A204.1 (cell line): ENCODE measurements around the gene PLPP1.
"Not testable (repeated sequence)": the region's sequence is repeated elsewhere in the genome, so short reads cannot be mapped to it uniquely, and the experiment has no call there.

ENCODE experiments used
- FAIRE-seq: peaks from 2 replicates; lab custom pipeline; 2012; peaks lifted over from hg19 to GRCh38; lab: Jason Lieb, UNC

Gene PLPP1

GRCh38 chr5:55544341-55544740 lies 9.6 kb upstream of the PLPP1 start:
- no peak for FAIRE-seq

DNA sequence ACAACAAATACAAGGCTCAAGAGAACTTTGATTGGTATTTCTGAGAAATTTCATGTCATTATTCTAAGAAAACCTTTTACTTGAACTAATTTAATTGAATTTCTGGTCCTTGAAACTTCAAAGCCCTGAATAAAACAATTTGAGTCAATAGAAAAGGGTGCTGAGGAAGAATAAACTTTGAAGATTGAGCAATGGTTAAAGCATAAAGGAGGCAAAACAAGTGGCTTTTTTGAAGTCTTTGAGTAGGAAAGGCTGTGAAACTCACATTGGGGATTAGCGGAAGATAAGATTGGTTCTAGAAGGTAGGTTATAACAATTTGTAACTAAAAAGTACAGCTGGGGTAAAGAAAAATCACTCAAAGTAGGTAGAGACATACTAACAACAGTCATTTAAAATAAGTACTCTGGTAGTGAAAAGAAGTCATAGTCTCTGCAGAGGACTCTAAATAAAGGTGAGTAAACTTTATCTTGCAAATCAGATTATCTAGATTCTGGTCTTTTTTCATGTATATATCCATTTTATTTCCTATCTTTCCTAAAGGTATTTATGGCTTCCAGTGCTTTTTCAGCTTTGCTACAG lies 6.4 kb upstream of the PLPP1 start:
- FAIRE-seq = no peak

GRCh38 chr5:55540525-55540924 lies 5.8 kb upstream of the PLPP1 start:
- FAIRE-seq = no peak

GRCh38 chr5:55540024-55540423 lies 5.3 kb upstream of the PLPP1 start:
- no peak for FAIRE-seq

- no peak for FAIRE-seq
These were observed 3.9 kb upstream of the PLPP1 start for GRCh38 chr5:55538661-55539060.

- not testable (repeated sequence) for FAIRE-seq
These were observed 2.6 kb upstream of the PLPP1 start for GRCh38 chr5:55537315-55537714.

- no peak for FAIRE-seq
These were observed 588 bp upstream of the PLPP1 start for GRCh38 chr5:55535199-55535905.

DNA sequence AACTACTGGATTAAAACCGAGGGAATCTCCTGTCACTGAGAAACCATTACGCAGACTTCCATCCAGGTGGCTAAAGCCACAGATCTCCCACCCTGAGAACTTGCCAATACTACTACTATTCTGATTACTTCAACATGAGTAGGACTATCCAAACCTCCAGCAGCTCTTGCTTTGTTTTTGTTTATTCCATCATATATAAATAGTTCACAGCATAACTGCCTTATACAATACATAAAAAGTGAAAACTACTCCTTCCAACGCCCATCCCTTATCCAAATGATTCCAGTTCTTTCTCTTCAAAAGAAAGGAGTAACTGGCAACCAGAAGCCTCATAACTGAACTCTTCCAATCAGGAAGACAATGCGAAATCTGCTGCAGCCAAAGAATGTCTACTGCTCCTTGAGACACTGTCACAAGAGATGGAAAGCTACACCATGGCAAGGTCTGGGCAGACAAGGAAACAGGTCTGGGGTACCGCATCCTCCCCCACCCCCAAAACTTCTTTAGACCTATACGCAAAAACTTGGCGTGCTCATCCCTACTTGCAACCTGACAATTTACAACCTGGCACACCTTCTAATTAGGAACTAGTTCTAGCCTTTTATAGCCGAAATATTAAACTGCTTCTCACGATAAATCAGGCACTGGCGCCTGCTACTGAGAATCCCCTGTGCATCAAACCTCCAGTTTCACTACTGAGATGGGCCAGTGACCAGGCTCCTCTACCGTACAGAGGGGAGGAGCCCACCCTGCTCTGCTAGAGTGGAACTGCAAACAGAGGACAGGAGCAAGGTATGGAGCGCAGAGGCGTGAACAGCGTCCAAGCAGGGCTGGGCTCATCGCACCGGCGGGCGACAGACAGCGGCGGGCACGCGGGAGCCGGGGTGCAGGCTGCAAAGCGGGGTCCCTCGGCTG lies 986 bp downstream of the PLPP1 start:
- FAIRE-seq = no peak

- FAIRE-seq = no peak
These were observed 4.1 kb downstream of the PLPP1 start for GRCh38 chr5:55530669-55531068.

GRCh38 chr5:55524816-55525215 lies 9.9 kb downstream of the PLPP1 start:
- FAIRE-seq = peak; percentile 68

DNA sequence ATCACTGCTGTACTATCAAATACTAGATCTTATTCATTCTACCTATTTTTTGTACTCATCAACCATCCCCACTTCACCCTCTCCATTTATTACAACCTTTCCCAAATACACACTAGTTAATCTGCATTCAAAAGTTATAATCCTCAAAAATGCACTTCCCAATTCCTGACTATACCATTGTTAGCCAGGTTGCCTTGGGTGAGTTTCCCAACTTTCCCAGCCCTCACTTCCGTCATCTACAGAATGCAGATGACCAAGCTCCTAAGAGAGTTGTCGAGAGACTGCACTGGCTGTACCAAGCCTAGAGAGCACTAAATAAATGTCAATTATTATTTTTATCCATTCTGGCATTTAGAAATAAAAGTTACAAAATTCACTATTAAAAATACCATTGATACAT lies 11.5 kb downstream of the PLPP1 start:
- no peak for FAIRE-seq

DNA sequence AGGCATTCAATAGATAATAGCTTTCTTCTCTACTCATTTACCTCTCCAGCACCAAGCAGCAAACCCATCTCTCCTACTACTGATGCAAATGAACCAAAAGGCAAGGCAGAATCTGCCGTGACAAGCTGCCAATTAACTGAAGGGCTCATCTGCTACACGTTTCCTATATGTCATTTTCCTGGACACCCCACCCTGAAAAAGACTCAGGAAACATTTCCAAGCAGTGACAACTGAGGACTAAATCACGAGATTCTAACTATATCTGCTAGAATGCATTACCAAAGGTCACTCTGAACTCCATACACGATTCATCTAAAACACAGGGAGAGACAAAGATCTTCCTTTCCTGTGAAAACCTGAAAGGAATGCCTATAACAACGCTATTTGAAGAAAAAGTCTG lies 12.9 kb downstream of the PLPP1 start:
- FAIRE-seq = no peak

DNA sequence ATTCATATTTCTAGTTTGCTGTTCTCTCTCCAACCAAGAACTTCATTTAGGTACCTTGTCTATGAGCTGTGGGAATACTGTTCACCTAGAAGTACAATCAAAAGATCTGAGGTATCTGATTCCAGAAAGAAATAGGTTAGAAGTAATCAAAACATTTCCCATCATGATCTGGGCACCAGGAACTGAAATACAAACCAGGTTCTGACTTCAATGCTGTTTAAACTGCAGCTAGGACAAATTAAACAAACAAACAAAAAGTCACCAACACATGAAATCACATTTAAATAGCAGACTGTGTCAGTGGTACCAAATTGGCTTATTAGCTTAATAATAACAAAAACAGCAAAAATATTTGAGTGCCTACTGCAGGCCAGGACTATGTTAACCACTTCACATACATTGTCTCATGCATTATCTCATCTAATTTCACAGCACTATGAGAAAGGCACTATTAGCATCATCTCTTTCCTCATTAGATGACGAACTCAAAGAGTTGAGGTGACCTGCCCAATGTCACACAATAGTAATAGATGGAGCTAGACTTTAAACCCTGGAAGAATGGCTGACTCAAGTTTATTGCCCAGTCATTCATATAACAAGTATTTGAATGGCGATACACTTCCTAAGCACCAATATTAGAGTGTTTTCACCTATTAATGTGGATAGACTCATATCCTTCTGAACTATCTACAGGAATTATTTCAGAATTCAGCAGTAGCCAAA lies 14.5 kb downstream of the PLPP1 start:
- no peak for FAIRE-seq

GRCh38 chr5:55518831-55519390 lies 15.9 kb downstream of the PLPP1 start:
- no peak for FAIRE-seq

- FAIRE-seq = no peak
These were observed 17.0 kb downstream of the PLPP1 start for GRCh38 chr5:55517804-55518203.

DNA sequence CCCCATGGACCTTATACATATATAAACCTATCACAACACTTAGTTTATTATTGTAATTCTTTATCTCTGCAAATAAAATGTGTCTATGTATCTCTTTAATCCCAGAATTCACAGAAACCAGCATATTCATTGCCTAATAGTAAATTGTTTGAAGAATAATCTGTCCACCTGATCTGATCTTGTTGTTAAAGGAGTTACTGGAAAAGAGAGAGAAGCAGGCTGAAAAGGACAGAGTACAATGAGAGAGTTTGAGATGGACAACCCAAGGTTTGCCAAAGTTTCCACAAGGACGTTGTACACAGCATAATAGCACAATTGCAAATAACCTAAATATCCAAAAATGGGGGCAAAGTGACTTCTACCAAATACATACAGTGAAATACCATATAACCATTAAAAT lies 23.8 kb downstream of the PLPP1 start:
- no peak for FAIRE-seq

DNA sequence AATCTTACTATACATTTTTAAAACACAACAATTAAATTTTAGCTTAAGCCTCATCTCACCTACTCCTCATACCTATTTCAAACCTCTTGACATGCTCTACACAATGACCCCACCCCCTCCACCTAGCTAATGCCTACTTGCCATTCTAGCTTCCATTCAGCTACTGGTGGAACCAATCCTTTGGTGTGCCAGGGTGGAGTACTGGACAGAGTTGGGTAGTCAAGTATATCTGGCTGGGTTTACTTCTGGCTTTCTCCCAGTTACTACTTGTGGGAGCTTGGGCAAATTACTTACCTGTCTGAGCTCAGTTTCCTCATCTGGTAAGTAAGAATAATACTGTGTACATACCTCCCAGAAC lies 24.3 kb downstream of the PLPP1 start:
- FAIRE-seq = no peak

DNA sequence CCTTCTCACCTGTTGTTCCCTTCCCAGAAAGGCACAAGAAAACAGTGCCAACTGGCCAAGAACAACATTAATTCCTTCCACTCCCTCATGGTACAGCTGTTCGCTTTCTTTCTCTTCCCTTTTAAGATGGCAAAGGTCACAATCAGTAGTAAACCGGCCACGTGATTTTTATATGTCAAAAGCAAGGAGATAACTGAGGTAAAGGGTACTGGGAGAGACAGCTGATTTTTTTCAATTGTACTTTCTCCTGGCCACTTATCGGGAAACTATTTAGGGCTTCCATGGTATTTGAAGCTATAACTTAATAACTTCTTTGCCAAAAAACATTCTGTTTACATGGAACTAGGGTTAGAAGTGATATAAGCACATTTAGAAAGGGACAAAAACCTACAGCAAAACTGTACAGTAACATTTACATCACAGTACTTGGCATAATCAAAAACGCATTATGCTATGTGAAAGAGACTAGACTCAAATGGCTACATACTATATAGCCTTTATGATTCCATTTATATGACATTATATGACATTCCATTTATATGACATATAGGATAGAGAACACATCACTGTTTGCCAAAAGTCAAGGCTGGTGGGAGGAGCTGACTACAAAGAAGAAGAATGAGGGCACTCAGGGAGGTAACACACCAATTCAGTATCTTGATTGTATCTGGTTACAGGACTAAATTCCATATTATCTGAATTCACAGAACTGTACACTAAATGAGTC lies 24.8 kb downstream of the PLPP1 start:
- no peak for FAIRE-seq

DNA sequence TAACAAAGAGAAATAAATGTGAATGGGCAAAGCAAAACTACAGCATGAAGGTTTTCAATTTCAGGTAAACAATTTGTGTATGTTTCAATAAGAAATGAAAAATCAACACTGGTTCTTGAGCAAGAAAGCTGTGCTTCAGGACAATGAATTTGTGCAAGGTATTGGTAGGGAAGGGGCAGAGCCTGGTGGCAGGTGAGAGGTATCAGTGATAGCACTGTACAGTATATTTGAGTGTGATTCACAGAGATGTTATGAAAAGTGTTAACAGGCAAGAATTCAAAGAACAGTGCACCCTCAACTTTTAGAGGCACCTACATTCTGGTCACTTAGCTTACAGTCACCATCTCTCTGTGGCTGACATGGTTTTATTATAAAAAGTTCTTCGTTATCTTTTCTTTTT lies 25.7 kb downstream of the PLPP1 start:
- no peak for FAIRE-seq

- no peak for FAIRE-seq
These were observed 27.2 kb downstream of the PLPP1 start for GRCh38 chr5:55507574-55507973.

DNA sequence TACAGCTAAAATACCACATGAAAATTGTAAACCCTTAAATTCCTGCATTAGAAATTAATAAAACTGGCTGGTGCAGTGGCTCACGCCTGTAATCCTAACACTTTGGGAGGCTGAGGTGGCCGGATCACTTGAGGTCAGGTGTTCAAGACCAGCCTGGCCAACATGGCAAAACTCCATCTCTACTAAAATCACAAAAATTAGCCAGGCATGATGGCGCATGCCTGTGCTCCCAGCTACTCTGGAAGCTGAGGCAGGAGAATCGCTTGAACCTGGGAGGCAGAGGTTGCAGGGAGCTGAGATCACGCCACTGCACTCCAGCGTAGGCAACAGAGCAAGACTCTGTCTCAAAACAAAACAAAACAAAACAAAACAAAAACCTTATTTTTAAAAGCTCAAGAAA lies 29.1 kb downstream of the PLPP1 start:
- FAIRE-seq = not testable (repeated sequence)

- not testable (repeated sequence) for FAIRE-seq
These were observed 30.8 kb downstream of the PLPP1 start for GRCh38 chr5:55503917-55504316.
